ENCODE measurements around the gene STARD3NL.
"Not testable (repeated sequence)": the region's sequence is repeated elsewhere in the genome, so short reads cannot be mapped to it uniquely, and the experiment has no call there.

The STARD3NL gene

DNA sequence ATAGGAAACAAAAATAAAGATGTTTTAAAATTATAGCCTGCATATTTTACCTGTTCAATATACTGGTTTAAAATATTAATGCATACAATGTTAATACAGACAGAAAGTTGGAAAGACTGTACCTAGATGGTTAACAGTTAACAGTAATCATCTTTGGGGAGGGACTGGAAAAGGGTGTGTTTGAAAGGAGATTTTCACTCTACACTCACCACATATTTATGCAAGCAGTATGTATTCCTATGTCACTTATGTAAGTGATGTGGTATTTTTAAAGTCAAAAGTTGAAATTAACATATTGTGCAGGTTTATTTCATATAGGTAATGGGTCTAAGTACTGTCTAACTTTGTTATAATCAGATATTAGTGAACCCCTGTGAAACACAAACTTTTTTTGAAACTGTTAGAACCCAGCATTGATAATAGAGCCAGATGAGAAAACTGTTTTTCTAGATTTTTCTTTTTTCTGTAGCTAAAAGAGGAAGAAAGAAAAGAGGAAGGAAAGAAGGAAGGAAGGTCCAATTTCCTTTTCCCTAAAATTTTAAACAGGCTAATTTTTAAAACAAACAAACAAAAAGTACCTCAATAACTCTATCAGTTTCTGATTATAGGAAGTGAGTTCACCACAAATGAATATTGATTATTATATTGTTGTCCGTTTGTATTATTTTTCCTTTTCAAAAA is 9.0 kb upstream of the STARD3NL start:
- H3K27ac ChIP-seq, result no peak overlapping the region
- DNase-seq (ENCODE audit: low spot score), result no peak
- TF ChIP-seq, protein P1, sequence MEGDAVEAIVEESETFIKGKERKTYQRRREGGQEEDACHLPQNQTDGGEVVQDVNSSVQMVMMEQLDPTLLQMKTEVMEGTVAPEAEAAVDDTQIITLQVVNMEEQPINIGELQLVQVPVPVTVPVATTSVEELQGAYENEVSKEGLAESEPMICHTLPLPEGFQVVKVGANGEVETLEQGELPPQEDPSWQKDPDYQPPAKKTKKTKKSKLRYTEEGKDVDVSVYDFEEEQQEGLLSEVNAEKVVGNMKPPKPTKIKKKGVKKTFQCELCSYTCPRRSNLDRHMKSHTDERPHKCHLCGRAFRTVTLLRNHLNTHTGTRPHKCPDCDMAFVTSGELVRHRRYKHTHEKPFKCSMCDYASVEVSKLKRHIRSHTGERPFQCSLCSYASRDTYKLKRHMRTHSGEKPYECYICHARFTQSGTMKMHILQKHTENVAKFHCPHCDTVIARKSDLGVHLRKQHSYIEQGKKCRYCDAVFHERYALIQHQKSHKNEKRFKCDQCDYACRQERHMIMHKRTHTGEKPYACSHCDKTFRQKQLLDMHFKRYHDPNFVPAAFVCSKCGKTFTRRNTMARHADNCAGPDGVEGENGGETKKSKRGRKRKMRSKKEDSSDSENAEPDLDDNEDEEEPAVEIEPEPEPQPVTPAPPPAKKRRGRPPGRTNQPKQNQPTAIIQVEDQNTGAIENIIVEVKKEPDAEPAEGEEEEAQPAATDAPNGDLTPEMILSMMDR (conservative IDR thresholded peaks at IDR 0.05; ENCODE audit: low read depth), result no peak
- CTCF ChIA-PET, result no interaction called here
- POLR2A ChIA-PET (ENCODE audit: low non-redundant PET), result no interaction called here

DNA sequence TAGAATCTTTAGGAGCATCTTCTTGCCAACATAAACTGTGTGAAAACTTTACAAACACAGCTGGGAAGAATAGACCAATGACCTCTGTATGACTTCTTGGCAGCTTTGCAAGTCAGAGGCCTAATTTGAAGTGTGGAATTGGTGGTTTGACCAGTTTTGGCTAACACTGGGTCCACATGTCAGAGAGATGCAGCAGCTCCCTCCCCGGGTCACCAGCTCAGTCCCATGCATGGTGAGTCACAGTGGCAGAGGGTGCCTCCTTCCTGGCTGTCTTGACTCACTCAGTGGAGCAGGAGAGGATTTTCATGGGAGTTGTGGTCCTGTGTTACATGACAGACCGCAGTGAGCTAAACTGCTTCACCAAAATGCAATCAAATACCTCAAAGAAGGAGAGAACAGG is 8.2 kb upstream of the STARD3NL start:
- H3K27ac ChIP-seq, result no peak overlapping the region
- CTCF ChIA-PET, result no interaction called here
- POLR2A ChIA-PET (ENCODE audit: low non-redundant PET), result no interaction called here
- DNase-seq (ENCODE audit: low spot score), result peak; percentile 23
- TF ChIP-seq, protein P1 (conservative IDR thresholded peaks at IDR 0.05; ENCODE audit: low read depth), result no peak

DNA sequence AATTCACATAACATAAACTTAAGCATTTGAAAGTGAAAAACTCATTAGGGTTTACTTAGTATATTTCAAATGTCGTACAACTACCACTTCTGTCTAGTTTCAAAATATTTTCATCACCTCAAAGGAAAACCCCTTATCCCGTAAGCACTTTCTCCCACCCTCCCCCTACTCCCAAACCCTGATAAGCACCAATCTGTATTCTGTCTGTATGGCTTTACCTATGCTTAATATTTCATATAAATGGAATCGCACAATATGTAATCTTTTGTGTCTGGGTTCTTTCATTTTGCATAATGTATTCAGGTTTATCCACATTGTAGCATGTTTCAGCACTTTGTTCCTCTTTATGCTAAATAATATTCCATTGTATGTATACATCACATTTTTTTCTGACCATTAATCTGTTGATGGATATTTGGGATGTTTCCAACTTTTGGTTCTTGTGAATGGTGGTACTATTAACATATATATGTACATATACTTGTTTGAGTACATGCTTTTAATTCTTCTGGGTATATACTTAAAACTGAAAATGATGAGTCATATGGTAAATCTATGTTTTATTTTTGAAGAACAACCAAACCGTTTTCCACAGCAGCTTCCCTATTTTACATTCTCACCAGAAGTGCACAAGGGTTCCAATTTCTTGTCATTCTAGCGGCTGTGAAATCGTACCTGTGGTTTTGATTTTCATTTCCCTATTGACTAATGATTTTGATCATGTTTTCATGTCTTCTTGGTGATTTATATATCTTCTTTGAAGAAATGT is 6.2 kb upstream of the STARD3NL start:
- no peak overlapping the region for H3K27ac ChIP-seq
- no peak for DNase-seq (ENCODE audit: low spot score)
- POLR2A ChIA-PET (ENCODE audit: low non-redundant PET), result no interaction called here
- CTCF ChIA-PET, result interaction anchor here (0.6 kb wide), 1 partner anchor 1120 kb away, joined by 3 read pairs; no protein-coding TSS in a partner anchor
- TF ChIP-seq, protein P1 (conservative IDR thresholded peaks at IDR 0.05; ENCODE audit: low read depth), result no peak

DNA sequence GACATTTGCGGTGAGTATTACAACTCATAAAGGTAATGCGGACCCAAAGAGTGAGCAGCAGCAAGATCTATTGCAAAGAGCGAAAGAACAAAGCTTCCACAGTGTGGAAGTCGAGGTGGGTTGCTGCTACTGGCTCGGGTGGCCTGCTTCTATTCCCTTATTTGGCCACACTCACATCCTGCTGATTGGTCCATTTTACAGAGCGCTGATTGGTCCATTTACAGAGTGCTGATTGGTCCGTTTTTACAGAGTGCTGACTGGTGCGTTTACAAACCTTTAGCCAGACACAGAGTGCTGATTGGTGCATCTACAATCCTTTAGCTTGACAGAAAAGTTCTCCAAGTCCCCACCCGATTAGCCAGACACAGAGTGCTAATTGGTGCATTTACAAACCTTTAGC is 2.5 kb upstream of the STARD3NL start:
- CTCF ChIA-PET, result interaction anchor here (0.6 kb wide), 1 partner anchor 224 kb away, joined by 3 read pairs; no protein-coding TSS in a partner anchor
- POLR2A ChIA-PET (ENCODE audit: low non-redundant PET); H3K27ac ChIP-seq; DNase-seq (ENCODE audit: low spot score): not testable (repeated sequence)

DNA sequence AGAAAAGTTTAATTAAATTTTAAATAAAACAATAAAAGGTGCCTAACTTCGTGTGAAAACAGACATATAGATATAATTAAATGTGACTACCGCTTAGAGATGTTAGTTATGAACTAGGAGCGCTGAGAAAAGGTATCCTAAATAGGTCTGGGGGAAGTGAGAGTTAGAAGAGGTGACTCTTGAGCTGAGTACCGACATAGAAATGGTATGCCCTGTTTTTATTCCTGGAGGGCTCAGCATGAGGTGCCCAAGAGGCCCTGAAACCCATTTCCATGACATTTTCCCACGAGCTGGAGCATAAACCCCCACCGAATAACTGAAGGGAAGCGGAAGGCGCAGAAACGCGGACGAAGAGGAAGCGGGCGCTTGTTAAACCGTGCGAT is 433 bp upstream of the STARD3NL start:
- ChIA-PET CTCF (no interaction called here), POLR2A (ENCODE audit: low non-redundant PET) (no interaction called here)
- H3K27ac ChIP-seq, result peak overlapping the region; percentile 78
- TF ChIP-seq, protein P1 (conservative IDR thresholded peaks at IDR 0.05; ENCODE audit: low read depth), result no peak
- no peak for DNase-seq (ENCODE audit: low spot score)

DNA sequence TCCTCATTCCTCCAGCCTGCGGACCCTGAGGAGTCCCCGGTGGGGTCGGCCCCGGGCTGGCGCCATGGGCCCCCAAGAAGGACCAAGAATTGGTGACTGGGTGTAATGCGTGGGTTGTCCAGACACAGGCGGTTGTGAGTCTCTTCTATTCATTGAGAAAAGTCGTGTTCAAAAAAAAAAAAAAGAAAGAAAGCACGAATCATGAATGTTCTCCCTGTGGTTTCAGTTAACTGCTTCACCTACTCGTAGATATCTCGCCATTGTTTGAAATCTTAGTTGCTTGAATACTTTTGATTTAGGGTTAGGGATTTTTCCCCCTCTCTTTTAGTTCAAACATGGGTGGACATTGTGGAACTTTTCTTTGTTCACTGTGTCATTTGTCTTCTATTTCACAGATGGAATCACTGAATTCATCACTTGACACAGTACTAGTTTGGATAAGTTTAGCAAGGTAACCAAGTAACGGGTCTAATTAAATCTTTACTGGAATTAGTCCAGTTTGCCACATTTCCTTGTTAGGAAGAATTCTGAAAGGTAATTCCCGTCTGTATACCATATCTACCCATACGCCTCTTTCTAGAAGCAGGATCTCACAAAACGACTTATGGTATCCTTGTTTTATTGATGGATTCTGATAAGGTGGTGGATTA is 775 bp downstream of the STARD3NL start:
- POLR2A ChIA-PET (ENCODE audit: low non-redundant PET), result no interaction called here
- DNase-seq (ENCODE audit: low spot score), result no peak
- TF ChIP-seq, protein P1 (conservative IDR thresholded peaks at IDR 0.05; ENCODE audit: low read depth), result peak; percentile 38; the same call in 1 of the 2 replicates
- H3K27ac ChIP-seq, result peak overlapping the region; percentile 78
- CTCF ChIA-PET, result no interaction called here

All from RWPE1 (cell line).